Stimulated activated CD8-positive, alpha-beta memory T cell treated with anti-CD3 and anti-CD28 coated beads, Interleukin-12 subunit alpha, Interleukin-12 subunit beta, amount 100 ng/mL, for 1 hour (primary cell): Measurements from ENCODE around the gene MGA.
A peak's percentile ranks its signal among the peaks of the same experiment; 100 is the strongest.
"Not testable (repeated sequence)": the region's sequence is repeated elsewhere in the genome, so short reads cannot be mapped to it uniquely, and the experiment has no call there.

ENCODE experiments used
- DNase-seq: peaks from one replicate; pipeline ENCODE4 v3.0.0-alpha.2; 2020; ENCODE audit warnings: low read depth

Gene MGA

DNA sequence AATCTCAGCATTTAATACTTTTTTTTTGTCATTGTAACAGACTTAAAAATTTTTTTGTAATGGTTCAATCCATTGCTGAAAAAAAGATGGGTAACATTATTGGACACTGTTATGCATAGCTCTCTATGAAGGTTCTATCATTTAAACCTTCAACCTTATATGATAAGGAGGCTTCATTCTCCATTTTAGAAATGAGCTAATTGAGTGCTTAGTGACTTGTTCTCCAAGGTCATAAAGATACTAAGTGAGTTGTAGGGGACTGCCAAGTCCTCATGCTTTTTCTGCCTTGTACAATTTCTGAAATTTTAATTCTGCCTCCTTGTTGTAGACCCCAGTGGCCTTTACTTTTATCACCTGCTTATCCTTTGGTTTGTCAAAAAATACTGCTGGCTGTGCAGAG is 56.7 kb downstream of the MGA start:
- DNase-seq, result no peak

GRCh38 chr15:41727143-41727542 is 66.9 kb downstream of the MGA start:
- DNase-seq, result no peak

GRCh38 chr15:41728061-41728460 is 67.9 kb downstream of the MGA start:
- not testable (repeated sequence) for DNase-seq

GRCh38 chr15:41730543-41730942 is 70.3 kb downstream of the MGA start:
- DNase-seq, result no peak

DNA sequence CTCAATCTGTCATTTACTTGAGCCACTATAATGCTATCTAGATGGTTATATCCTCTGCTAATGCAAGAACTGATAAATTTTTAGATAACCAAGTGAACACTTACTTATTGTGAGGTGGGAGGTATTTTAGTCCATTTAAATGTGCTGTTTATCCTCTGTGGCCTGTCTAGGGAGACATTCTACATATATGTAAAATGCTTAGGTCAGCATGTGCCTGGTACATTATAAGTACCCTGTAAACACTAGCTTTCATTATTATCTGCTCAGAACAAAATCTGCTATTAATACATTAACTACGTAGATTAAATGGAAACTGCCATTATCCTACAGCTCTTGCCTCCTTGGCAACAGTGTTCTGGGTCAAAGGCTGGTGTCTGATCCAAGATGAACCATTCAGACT is 72.3 kb downstream of the MGA start:
- DNase-seq, result no peak

GRCh38 chr15:41734079-41734478 is 73.9 kb downstream of the MGA start:
- DNase-seq, result no peak

- DNase-seq, result no peak
Observed at GRCh38 chr15:41735046-41735445, 74.8 kb downstream of the MGA start.

DNA sequence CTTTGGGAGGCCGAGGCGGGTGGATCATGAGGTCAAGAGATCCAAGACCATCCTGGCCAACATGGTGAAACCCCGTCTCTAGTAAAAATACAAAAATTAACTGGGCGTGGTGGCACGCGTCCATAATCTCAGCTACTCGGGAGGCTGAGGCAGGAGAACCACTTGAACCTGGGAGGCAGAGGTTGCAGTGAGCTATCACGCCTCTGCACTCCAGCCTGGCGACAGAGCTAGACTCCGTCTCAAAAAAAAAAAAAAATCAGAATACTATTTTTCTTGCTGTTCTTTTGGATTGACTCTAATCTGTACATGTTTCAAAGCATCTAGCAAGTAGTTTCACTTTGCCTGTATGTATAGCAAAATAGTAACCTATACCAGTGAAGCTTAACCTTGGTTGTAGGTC is 75.3 kb downstream of the MGA start:
- DNase-seq, result not testable (repeated sequence)

- DNase-seq, result no peak
Observed at GRCh38 chr15:41746802-41747201, 86.6 kb downstream of the MGA start.

- no peak for DNase-seq
Observed at GRCh38 chr15:41756198-41756597, 96.0 kb downstream of the MGA start.

GRCh38 chr15:41772720-41773331 is 112.6 kb downstream of the MGA start:
- peak; percentile 32 for DNase-seq

- DNase-seq, result no peak
Observed at GRCh38 chr15:41773332-41773728, 113.1 kb downstream of the MGA start.

GRCh38 chr15:41773729-41774061 is 113.5 kb downstream of the MGA start:
- DNase-seq, result no peak

DNA sequence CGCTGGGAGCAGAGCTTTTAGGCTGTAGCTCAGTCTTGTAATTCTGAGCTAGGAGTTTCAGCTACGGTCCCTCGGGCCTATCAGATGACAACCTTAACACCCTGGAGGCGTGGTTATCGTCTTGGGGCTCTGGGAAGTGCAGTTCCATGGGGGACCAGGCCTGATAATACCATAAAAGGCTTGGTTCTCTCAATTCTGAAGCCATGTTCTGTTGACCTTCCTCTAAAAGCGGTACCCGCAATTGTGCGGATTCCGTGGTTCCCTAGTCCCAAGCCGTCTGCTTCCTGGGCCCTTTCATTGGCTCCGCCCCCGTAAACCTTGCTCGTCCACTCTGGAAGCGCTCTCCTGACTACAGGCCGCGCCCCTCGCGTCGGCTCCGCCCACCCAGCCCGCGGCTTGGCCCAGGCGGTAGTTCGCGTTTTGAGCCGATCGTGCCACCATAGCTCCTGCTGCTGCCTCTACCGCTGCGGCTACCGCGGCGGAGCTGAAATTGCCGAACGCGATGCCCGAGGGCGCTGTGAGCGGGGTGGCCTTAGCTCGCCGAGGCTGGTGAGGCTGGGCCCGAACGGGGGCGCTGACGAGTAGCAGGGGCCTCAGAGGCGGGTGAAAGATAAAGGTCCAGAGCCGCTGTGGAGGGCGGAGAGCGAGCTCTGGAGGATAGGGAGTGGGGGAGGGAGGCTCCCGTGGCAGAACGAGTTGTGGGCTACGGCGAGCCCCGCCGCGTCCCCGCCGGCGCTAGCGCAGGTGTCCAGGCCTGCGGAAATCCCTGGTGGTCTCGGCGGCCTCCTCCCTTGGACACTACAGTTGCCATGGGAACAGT is 114.1 kb downstream of the MGA start, which contains the start of gene MAPKBP1:
Gene MAPKBP1, plus strand, starts transcription at position 423 of the 820 bp plus-strand sequence. CDS start 792 bp downstream, outside the sequence.
- peak; percentile 92 for DNase-seq

DNA sequence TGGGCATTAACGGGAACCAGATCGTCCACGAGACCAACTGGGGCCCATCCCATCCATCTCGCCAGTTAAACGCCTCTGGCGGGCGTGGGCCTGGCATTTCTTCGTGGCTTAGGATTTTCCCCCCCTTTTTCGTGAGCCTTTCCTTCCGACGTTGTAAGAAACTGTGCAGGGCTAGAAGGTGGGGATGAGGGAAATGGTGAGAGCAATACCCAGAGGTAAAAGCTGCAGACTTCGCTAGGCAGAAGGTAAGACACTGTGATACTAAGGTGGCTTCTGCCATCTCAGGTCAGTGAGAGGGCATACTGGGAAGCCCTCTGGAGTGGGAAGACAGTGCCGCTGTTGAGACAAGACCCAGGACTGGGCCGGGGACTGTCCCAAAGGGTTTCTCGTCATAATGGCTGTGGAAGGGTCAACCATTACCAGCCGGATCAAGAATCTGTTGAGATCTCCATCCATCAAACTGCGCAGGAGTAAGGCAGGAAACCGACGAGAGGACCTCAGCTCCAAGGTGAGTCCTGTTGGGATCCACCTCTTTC is 114.7 kb downstream of the MGA start:
- no peak for DNase-seq

DNA sequence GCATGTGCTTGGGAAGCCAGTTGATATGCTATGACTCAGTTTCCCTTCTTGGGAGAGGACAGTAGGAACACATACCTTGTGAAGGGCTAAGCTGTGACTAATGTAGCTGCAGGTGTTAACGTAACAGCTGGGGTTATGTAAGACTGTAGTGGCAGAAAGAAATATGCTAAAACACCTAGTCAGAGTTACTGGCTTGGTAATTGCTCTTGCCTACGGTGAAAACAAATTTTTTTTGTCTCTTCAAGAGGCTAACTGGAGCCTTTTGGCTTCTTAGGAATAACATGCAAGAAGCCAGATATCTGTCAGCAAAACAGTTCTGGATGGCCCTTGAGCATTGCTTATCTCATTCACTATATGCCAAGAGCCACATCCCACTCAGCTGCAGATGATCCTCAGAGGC is 115.4 kb downstream of the MGA start:
- no peak for DNase-seq

GRCh38 chr15:41777421-41777973 is 117.3 kb downstream of the MGA start:
- no peak for DNase-seq

- no peak for DNase-seq
Observed at GRCh38 chr15:41778521-41778920, 118.3 kb downstream of the MGA start.

GRCh38 chr15:41779662-41780157 is 119.5 kb downstream of the MGA start:
- DNase-seq, result no peak

DNA sequence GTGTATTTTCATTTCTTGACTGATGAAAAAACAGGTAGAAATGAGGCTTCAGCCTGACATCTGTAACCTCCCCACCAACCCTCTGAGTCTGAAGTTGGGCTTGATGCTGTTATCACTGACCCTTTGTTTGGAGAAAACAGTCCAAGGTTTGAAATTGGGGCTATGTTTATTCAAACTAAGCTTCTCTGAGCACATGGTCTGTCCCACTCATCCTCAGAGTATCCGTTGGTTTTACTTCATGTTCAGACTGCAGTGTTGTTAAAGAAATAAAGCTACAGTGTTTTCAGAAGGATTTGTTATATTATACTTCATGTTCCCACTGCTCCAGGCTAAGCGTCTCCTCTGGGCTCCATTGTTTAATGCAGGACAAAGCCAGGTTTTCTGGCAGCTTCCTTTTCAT is 120.1 kb downstream of the MGA start:
- DNase-seq, result no peak

GRCh38 chr15:41780727-41781126 is 120.5 kb downstream of the MGA start:
- no peak for DNase-seq

- no peak for DNase-seq
Observed at GRCh38 chr15:41782371-41783282, 122.4 kb downstream of the MGA start.
